DOHH2 (cell line): Measurements from ENCODE around the gene FOXP3.

Experiments used
- EZH2phosphoT487 ChIP-seq: fragments of 200-600 bp; sonication (generic); IDR thresholded peaks from 2 replicates; pipeline ENCODE4 v1.6.1; 2017; ENCODE audit warnings: borderline replicate concordance, mild to moderate bottlenecking, antibody characterized with exemption, low read length, moderate library complexity, mixed read lengths
- TF ChIP-seq, protein P1 (sequence below): fragments of 200-600 bp; sonication (generic); IDR thresholded peaks from one replicate; pipeline ENCODE4 v1.5.1; 2014; ENCODE audit warnings: antibody characterized with exemption, mild to moderate bottlenecking, low read depth, low read length; ENCODE audit not compliant: poor library complexity, severe bottlenecking

DNA sequence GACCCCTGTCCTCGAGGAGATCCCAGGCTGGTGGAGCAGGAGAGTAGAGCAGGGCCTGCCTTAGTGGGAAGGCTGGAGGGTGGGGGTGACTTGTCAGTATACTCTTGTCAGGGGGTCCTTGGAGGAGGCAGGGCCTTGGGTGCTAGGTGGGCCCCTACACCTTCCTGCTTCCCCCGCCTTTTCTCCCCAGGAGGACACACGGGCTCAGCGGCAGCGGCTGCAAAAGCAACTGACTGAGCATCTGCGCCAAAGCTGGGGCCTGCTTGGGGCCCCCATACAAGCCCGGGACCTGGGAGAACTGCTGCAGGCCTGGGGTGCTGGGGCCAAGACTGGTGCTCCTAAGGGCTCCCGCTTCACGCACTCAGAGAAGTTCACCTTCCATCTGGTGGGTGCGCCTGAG, 18.0 kb downstream of the FOXP3 start:
- TF ChIP-seq, protein P1, sequence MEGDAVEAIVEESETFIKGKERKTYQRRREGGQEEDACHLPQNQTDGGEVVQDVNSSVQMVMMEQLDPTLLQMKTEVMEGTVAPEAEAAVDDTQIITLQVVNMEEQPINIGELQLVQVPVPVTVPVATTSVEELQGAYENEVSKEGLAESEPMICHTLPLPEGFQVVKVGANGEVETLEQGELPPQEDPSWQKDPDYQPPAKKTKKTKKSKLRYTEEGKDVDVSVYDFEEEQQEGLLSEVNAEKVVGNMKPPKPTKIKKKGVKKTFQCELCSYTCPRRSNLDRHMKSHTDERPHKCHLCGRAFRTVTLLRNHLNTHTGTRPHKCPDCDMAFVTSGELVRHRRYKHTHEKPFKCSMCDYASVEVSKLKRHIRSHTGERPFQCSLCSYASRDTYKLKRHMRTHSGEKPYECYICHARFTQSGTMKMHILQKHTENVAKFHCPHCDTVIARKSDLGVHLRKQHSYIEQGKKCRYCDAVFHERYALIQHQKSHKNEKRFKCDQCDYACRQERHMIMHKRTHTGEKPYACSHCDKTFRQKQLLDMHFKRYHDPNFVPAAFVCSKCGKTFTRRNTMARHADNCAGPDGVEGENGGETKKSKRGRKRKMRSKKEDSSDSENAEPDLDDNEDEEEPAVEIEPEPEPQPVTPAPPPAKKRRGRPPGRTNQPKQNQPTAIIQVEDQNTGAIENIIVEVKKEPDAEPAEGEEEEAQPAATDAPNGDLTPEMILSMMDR, result no peak
- TF ChIP-seq EZH2phosphoT487, result no peak
